ENCODE measurements around the gene GOPC. TPM values are rescaled to one million over a fixed set of nuclear protein-coding genes. Genes with fewer than 3 reads are reported as not detected.

Gene GOPC
- total RNA-seq, 1 donor from 2014 or later: 31.8 TPM

Other genes starting within 250 kb of the GOPC start
- under 0.01 TPM for gene ROS1, start 176.6 kb downstream of the GOPC start, total RNA-seq
- 12.0 TPM for gene DCBLD1, start 119.8 kb downstream of the GOPC start, total RNA-seq
- 8.9 TPM for gene NUS1, start 73.0 kb upstream of the GOPC start, total RNA-seq